Subcutaneous adipose tissue (tissue), 4 donors: ENCODE results near the gene IL1B. TPM values are rescaled to one million over a fixed set of nuclear protein-coding genes. Genes with fewer than 3 reads are reported as not detected.

Source experiments
- CTCF ChIP-seq: fragments of 450-650 bp; IDR thresholded peaks from one replicate; pipeline ENCODE4 v1.5.1; 2016; ENCODE audit warnings: low read depth, mild to moderate bottlenecking, control low read depth, antibody characterized with exemption, moderate library complexity
- total RNA-seq, 4 donors: library from RNA; depleted of rRNA; stranded (reverse); fragments of >200 nt; gene quantifications; one replicate each; pipeline ENCODE4 v1.1.0, GENCODE V29; 2016

IL1B gene
- total RNA-seq, 4 donors from 2014 or later, result 1.1 TPM; not detected in 3

GRCh38 chr2:112783187-112783714 lies 53.3 kb downstream of the IL1B start:
- TF ChIP-seq CTCF, result no peak

GRCh38 chr2:112782234-112782799 lies 54.3 kb downstream of the IL1B start:
- TF ChIP-seq CTCF, result no peak

Other genes with a start within 250 kb of the IL1B start
- gene SLC20A1, start 190.8 kb downstream of the IL1B start, total RNA-seq, result 10 to 100 TPM; 14.9 to 40.8 (median 33.5) TPM
- gene NT5DC4, start 115.8 kb downstream of the IL1B start, total RNA-seq, result not detected
- gene CKAP2L, start 72.2 kb downstream of the IL1B start, total RNA-seq, result 1 to 10 TPM in 2 of 4 donors, under 1 TPM in 1, not detected in 1; 0.19 to 3.1 (median 1.5) TPM
- gene IL1A, start 52.3 kb downstream of the IL1B start, total RNA-seq, result not detected
- not detected for gene IL37, start 74.4 kb upstream of the IL1B start, total RNA-seq
- gene IL36G, start 141.2 kb upstream of the IL1B start, total RNA-seq, result not detected
- gene IL36A, start 168.7 kb upstream of the IL1B start, total RNA-seq, result not detected
- not detected for gene IL36B, start 216.1 kb upstream of the IL1B start, total RNA-seq
- not detected for gene IL36RN, start 222.4 kb upstream of the IL1B start, total RNA-seq
- gene IL1F10, start 231.2 kb upstream of the IL1B start, total RNA-seq, result not detected